ENCODE data around the gene AKAP14.
"Not testable (repeated sequence)": the region's sequence is repeated elsewhere in the genome, so short reads cannot be mapped to it uniquely, and the experiment has no call there.

Gene AKAP14

GRCh38 chrX:119895843-119896326 lies at the start of gene AKAP14:
Gene AKAP14, plus strand, starts transcription at chrX:119895893. Its CDS starts 7,331 bp downstream, at chrX:119903224.
- DNase-seq, result peak in 2 of 51 donors; percentile 0 to 5

- DNase-seq, result peak; percentile 23 to 94 (median 86)
Observed at GRCh38 chrX:119852382-119853353, 43.0 kb upstream of the AKAP14 start, which contains the start of gene UPF3B. Gene UPF3B, minus strand, starts transcription at chrX:119852963. Its CDS starts 35 bp downstream, at chrX:119852928.

- peak in 5 of 51 donors; percentile 0 to 50 (median 2) for DNase-seq
Observed at GRCh38 chrX:119853444-119853843, 42.2 kb upstream of the AKAP14 start.

- DNase-seq, result peak in 18 of 51 donors; percentile 0 to 39 (median 5)
Observed at GRCh38 chrX:119870626-119871131, 25.0 kb upstream of the AKAP14 start.

GRCh38 chrX:119871245-119871598 lies 24.5 kb upstream of the AKAP14 start:
- peak in 13 of 51 donors; percentile 0 to 51 (median 32) for DNase-seq

- peak; percentile 10 to 83 (median 64) for DNase-seq
Observed at GRCh38 chrX:119871599-119872395, 23.9 kb upstream of the AKAP14 start, which contains the start of the genes NDUFA1 and RNF113A. Gene NDUFA1, plus strand, starts transcription at chrX:119871832. Its CDS starts 80 bp downstream, at chrX:119871912. Gene RNF113A, minus strand, starts transcription at chrX:119871733. Its CDS starts 120 bp downstream, at chrX:119871613.

GRCh38 chrX:119878740-119879139 lies 17.0 kb upstream of the AKAP14 start:
- no peak for DNase-seq

- DNase-seq, result no peak
Observed at GRCh38 chrX:119880076-119880475, 15.6 kb upstream of the AKAP14 start.

- peak in 9 of 51 donors; percentile 0 to 18 (median 1) for DNase-seq
Observed at GRCh38 chrX:119880552-119881437, 14.9 kb upstream of the AKAP14 start.

GRCh38 chrX:119885554-119886428 lies 9.9 kb upstream of the AKAP14 start:
- no peak for DNase-seq

- DNase-seq, result peak in 29 of 51 donors; percentile 0 to 36 (median 2)
Observed at GRCh38 chrX:119887721-119888425, 7.8 kb upstream of the AKAP14 start.

GRCh38 chrX:119890626-119891025 lies 5.1 kb upstream of the AKAP14 start:
- DNase-seq, result not testable (repeated sequence)

- DNase-seq, result not testable (repeated sequence)
Observed at GRCh38 chrX:119891961-119892692, 3.6 kb upstream of the AKAP14 start.

GRCh38 chrX:119899125-119899524 lies 3.4 kb downstream of the AKAP14 start:
- no peak for DNase-seq

GRCh38 chrX:119900976-119901375 lies 5.3 kb downstream of the AKAP14 start:
- DNase-seq, result no peak

- DNase-seq, result no peak
Observed at GRCh38 chrX:119916310-119916709, 20.6 kb downstream of the AKAP14 start.

GRCh38 chrX:119917877-119918276 lies 22.2 kb downstream of the AKAP14 start:
- no peak for DNase-seq
